Lower leg skin (tissue), 3 donors: ENCODE results near the gene CTNND2.

Source experiments
- POLR2A ChIP-seq, 2 donors: fragments of 450-650 bp; IDR thresholded peaks; one replicate each; pipeline ENCODE4 v1.6.1; 2016 to 2017; ENCODE audit warnings: antibody characterized with exemption in 2 of 2, mild to moderate bottlenecking in 1 of 2, moderate library complexity in 1 of 2
- TF ChIP-seq, protein P1 (sequence below), 3 donors: fragments of 450-650 bp; IDR thresholded peaks; one replicate each; pipeline ENCODE4 v1.5.1; 2016; ENCODE audit warnings: antibody characterized with exemption in 3 of 3, mild to moderate bottlenecking in 3 of 3, moderate library complexity in 2 of 3

- no peak for TF ChIP-seq POLR2A (IDR thresholded peaks at IDR 0.05)
- TF ChIP-seq, protein P1, sequence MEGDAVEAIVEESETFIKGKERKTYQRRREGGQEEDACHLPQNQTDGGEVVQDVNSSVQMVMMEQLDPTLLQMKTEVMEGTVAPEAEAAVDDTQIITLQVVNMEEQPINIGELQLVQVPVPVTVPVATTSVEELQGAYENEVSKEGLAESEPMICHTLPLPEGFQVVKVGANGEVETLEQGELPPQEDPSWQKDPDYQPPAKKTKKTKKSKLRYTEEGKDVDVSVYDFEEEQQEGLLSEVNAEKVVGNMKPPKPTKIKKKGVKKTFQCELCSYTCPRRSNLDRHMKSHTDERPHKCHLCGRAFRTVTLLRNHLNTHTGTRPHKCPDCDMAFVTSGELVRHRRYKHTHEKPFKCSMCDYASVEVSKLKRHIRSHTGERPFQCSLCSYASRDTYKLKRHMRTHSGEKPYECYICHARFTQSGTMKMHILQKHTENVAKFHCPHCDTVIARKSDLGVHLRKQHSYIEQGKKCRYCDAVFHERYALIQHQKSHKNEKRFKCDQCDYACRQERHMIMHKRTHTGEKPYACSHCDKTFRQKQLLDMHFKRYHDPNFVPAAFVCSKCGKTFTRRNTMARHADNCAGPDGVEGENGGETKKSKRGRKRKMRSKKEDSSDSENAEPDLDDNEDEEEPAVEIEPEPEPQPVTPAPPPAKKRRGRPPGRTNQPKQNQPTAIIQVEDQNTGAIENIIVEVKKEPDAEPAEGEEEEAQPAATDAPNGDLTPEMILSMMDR (IDR thresholded peaks at IDR 0.05): no peak
Measured at GRCh38 chr5:11064763-11065450, 839.3 kb downstream of the CTNND2 start.
